ENCODE measurements around the gene CCDC60.

DNA sequence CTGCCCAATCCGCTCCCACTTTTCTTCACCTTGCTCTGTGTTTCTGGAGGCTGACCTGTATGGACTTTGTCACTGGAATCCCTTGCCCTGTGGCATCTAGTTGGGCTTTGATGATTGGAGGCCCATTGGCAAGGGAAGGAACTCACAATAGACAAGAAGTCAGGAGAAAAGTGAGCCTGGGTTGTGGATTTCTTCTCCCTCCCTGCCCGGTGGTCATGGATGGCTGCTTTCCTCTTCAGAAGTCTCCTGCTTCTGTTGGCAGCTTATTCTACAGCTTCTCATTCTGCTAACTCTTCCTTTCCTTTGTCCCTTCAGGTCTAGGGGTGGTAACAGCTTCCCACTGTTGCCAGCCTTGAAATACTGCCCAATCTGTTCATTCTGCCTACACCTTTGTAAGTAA lies 13.9 kb upstream of the CCDC60 start:
- no peak for TF ChIP-seq TCF7L2 (IDR thresholded peaks at IDR 0.05; ENCODE audit: borderline replicate concordance, low read depth, low read length)
- no peak for TF ChIP-seq ZNF335 (tag by site-specific recombination; conservative IDR thresholded peaks at IDR 0.05)
- no peak for TF ChIP-seq CTCF (tag by site-specific recombination; IDR thresholded peaks at IDR 0.05)
- TF ChIP-seq ZBTB8A (tag by site-specific recombination; IDR thresholded peaks at IDR 0.05): no peak
- TF ChIP-seq ZNF76 (tag by site-specific recombination; IDR thresholded peaks at IDR 0.05; ENCODE audit: borderline replicate concordance, low read depth): no peak
- TF ChIP-seq ZNF138 (tag by site-specific recombination; IDR thresholded peaks at IDR 0.05; ENCODE audit: borderline replicate concordance): no peak
- TF ChIP-seq, protein P1, sequence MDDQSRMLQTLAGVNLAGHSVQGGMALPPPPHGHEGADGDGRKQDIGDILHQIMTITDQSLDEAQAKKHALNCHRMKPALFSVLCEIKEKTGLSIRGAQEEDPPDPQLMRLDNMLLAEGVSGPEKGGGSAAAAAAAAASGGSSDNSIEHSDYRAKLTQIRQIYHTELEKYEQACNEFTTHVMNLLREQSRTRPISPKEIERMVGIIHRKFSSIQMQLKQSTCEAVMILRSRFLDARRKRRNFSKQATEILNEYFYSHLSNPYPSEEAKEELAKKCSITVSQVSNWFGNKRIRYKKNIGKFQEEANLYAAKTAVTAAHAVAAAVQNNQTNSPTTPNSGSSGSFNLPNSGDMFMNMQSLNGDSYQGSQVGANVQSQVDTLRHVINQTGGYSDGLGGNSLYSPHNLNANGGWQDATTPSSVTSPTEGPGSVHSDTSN (CRISPR knock-in tag; IDR thresholded peaks at IDR 0.05): no peak
- TF ChIP-seq, protein P2, sequence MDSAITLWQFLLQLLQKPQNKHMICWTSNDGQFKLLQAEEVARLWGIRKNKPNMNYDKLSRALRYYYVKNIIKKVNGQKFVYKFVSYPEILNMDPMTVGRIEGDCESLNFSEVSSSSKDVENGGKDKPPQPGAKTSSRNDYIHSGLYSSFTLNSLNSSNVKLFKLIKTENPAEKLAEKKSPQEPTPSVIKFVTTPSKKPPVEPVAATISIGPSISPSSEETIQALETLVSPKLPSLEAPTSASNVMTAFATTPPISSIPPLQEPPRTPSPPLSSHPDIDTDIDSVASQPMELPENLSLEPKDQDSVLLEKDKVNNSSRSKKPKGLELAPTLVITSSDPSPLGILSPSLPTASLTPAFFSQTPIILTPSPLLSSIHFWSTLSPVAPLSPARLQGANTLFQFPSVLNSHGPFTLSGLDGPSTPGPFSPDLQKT (IDR thresholded peaks at IDR 0.05; ENCODE audit: borderline replicate concordance, low read depth, low read length): no peak
- TF ChIP-seq, protein P3, sequence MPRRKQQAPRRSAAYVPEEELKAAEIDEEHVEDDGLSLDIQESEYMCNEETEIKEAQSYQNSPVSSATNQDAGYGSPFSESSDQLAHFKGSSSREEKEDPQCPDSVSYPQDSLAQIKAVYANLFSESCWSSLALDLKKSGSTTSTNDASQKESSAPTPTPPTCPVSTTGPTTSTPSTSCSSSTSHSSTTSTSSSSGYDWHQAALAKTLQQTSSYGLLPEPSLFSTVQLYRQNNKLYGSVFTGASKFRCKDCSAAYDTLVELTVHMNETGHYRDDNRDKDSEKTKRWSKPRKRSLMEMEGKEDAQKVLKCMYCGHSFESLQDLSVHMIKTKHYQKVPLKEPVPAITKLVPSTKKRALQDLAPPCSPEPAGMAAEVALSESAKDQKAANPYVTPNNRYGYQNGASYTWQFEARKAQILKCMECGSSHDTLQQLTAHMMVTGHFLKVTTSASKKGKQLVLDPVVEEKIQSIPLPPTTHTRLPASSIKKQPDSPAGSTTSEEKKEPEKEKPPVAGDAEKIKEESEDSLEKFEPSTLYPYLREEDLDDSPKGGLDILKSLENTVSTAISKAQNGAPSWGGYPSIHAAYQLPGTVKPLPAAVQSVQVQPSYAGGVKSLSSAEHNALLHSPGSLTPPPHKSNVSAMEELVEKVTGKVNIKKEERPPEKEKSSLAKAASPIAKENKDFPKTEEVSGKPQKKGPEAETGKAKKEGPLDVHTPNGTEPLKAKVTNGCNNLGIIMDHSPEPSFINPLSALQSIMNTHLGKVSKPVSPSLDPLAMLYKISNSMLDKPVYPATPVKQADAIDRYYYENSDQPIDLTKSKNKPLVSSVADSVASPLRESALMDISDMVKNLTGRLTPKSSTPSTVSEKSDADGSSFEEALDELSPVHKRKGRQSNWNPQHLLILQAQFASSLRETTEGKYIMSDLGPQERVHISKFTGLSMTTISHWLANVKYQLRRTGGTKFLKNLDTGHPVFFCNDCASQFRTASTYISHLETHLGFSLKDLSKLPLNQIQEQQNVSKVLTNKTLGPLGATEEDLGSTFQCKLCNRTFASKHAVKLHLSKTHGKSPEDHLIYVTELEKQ (tag by site-specific recombination; IDR thresholded peaks at IDR 0.05; ENCODE audit: borderline replicate concordance): no peak
- no peak for TF ChIP-seq ZNF529 (tag by site-specific recombination; IDR thresholded peaks at IDR 0.05; ENCODE audit: insufficient replicate concordance)
- TF ChIP-seq, protein P4, sequence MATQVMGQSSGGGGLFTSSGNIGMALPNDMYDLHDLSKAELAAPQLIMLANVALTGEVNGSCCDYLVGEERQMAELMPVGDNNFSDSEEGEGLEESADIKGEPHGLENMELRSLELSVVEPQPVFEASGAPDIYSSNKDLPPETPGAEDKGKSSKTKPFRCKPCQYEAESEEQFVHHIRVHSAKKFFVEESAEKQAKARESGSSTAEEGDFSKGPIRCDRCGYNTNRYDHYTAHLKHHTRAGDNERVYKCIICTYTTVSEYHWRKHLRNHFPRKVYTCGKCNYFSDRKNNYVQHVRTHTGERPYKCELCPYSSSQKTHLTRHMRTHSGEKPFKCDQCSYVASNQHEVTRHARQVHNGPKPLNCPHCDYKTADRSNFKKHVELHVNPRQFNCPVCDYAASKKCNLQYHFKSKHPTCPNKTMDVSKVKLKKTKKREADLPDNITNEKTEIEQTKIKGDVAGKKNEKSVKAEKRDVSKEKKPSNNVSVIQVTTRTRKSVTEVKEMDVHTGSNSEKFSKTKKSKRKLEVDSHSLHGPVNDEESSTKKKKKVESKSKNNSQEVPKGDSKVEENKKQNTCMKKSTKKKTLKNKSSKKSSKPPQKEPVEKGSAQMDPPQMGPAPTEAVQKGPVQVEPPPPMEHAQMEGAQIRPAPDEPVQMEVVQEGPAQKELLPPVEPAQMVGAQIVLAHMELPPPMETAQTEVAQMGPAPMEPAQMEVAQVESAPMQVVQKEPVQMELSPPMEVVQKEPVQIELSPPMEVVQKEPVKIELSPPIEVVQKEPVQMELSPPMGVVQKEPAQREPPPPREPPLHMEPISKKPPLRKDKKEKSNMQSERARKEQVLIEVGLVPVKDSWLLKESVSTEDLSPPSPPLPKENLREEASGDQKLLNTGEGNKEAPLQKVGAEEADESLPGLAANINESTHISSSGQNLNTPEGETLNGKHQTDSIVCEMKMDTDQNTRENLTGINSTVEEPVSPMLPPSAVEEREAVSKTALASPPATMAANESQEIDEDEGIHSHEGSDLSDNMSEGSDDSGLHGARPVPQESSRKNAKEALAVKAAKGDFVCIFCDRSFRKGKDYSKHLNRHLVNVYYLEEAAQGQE (tag by site-specific recombination; IDR thresholded peaks at IDR 0.05): no peak
- no peak for TF ChIP-seq ZNF274 (IDR thresholded peaks at IDR 0.05; ENCODE audit: low read length)
- no peak for TF ChIP-seq ZNF274 (tag by site-specific recombination; IDR thresholded peaks at IDR 0.05; ENCODE audit: borderline replicate concordance)
- TF ChIP-seq ATF2 (tag by site-specific recombination; IDR thresholded peaks at IDR 0.05; ENCODE audit: low read depth): no peak
- no peak for TF ChIP-seq ZNF37A (tag by site-specific recombination; IDR thresholded peaks at IDR 0.05)

Data from HEK293 (cell line).